SIG-M5 treated with dmso at 0.1 percent for 504 hours (cell line): ENCODE data around the gene TMEM114.
"Not testable (repeated sequence)": the region's sequence is repeated elsewhere in the genome, so short reads cannot be mapped to it uniquely, and the experiment has no call there.

Experiments used
- DNase-seq: peaks from one replicate; lab custom pipeline; 2025; ENCODE audit not compliant: unreplicated experiment; lab: John Stamatoyannopoulos, UW

Gene TMEM114

DNA sequence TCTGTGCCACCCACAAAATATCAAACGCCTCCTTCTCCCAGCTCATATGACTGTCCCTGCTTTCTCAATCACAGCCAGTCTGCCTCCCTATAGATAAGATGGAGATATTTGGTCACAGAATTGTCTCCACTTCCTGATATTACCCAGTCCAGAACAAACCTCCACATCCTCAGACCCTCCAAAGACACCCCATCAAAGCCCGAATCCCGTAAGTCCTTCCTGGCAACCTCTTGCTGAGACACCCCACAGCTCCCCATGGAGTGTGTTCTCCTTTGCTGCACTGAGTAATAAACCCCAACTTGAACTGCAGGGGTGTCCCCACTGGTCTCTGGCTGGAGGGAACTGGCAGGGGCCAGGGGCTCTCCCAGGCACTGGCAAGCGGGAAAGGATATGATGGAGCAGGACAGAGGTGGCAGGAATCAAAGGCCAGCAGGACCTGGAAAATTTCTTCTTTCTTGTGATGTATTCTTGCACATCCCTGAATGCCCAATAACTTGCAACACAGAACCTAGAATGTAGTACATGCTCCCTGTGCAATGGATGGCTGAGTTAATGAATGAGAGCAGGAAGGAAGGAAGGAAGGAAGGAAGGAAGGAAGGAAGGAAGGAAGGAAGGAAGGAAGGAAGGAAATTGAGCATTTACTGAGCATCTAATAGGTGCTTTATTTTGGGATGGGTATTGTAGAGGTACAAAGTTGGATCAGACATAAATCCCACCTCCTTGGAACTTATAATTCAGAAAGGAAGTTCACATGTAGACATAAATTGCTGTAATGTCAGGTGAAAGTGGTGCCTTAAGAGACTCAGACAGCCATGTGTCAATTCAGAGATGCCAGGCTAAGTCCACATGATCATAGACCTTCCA is 13.9 kb downstream of the TMEM114 start:
- DNase-seq = no peak

DNA sequence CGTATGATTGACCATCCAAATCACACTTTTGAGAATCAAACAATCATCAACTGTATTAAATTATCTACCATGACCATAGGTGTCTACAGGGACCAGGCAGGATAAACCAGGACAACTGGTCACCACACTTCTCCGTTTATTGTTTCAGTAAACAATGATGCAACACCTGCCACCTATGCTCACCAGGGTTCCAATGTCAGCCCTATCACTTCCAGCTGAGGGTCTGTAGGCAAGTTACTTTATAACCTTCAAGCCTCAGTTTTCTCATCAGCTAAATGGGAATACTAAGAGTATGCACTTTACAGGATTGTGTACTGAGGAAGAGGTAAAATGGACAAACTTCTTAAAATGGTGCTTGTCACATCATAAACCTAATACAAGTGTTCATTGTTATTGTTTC is 14.9 kb downstream of the TMEM114 start:
- no peak for DNase-seq

DNA sequence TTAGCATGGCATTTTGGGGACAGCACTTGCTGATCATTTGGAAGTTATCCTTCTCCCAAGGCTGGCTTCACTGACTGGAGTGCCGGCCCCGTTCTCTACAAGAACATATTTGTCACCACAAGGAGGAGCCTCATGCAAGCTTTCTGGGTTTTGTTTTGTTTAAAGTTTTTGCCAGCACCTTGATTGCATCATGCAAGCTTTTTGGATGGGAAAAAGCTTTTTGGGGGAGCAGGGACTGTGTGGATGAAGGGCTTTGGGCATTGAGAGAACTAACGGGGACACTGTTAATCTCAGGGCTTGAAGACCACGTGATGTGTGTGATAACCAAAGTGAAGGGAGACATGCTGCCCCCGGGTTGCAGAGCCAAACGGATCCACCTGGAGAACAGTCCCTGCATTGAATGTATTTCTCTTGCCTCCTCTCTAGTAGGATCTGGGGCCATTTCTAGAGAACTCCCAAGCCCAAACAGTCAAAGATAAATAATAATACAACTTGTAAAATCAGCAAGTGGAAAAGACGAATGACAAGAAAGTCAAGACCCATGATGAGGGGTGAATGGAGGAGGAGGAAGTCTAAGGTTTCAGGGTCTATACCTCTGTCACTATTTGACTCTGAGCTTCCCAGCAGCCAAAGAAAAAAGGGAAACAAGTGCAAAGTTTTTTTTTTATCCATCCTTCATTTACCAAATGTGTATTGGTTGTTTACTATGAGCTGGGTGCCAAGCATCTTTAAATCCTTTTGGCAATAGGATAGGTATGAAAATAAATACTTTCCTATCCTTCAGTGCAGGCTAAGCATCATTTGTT is 17.2 kb downstream of the TMEM114 start:
- peak; percentile 50 for DNase-seq

DNA sequence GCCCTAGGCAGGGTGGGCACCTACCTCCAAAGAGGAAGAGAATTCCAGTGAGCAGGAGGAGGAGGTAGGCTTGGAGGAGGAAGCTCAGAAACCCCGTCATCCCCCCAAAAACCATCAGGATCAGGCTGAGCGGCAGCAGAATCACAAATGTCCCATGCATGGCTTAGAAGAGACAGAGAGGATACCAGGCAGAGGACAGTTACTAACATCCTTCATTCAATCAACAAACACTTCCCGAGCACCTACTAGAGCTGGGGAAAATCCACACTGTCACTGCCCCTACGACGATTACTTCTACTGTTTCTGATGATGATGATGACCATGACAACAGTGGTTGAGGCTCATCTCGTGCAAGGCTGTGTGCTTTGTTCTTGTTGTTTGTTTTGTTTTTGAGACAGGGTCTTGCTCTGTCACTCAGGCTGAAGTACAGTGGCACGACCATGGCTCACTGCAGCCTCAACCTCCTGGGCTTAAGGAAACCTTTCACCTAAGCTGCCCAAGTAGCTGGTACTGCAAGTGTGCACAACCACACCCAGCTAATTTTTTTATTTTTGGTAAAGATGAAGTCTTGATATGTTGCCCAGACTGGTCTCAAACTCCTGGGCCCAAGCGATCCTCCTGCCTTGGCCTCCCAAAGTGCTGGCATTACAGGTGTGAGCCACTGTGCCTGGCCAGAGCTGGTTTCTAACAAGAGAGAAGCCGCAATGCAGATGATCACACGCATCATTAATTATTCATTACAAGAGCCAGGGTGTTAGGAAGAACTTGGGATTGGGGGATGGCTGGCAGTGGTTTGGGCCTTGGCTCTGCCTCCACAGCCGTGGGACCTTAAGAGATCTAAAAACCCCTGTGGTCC is 18.0 kb downstream of the TMEM114 start:
- DNase-seq = no peak

DNA sequence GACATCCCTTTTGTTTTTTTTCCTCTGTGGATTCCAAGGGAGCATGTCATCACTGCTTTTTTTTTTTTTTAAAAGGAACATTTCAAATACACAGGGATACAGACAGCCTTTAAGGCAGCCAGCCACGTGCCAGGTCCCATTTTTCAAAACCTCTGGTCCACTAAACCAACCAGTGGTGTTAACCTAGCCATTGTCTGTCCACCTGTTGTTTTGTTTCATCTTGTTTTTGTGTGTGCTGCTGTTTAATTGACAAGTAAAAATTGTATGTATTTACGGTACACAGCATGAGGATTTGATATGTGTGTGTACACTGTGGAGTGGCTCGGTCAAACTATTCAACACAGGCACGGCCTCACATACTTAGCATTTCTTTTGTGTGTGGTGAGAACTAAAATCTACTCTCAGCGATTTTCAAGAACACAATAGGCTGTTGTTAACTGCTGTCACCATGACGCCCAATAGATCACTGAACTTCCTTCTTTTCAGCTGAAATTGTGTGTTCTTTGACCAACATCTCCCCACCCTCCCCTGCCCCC is 19.2 kb downstream of the TMEM114 start:
- peak; percentile 14 for DNase-seq

DNA sequence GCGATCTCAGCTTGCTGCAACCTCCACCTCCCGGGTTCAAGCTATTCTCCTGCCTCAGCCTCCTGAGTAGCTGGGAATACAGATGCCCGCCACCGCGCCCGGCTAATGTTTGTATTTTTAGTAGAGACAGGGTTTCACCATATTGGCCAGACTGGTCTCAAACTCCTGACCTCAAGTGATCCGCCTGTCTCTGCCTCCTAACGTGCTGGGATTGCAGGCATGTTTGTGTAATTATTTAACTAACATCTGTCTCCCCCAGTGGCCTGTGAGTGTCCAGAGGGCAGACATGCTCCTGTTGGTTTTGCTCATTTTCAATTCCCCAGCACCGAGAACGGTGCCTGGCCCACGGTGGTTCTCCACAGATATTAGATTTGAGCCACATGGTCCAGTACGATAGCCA is 19.9 kb downstream of the TMEM114 start:
- DNase-seq = not testable (repeated sequence)

DNA sequence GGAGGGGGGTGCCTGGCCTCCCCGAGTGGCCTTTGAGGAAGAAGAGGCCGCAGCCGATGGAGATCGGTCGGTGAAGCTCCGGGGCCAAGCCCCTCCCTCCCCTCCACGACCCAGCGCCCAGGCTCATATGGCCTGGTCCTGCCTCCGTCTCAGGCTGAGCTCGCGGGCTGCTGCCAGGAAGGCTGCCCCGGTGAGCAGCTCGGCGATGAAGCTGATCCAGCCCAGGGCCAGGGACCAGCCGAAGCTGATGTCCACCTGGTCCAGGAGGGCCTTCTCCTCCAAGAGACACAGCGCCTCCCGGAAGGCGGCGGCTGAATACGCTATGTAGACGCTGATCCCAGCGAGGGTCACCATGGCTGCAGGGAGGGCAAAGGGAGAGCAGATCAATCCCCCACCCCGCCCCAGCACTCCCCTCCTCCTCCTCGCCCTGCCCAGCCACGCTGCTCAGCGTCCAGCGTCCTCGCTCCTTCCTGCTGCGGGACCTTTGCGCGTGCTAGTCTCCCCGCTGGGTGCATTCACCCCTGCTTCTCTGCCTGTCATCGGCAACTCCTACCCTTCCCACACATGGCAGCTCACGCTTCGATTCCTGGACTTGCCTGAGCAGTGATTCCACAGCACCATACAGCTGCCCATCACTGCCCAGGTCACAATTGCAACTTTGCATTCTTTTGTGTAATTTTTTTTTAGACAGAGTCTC is 20.5 kb downstream of the TMEM114 start:
- DNase-seq = no peak

DNA sequence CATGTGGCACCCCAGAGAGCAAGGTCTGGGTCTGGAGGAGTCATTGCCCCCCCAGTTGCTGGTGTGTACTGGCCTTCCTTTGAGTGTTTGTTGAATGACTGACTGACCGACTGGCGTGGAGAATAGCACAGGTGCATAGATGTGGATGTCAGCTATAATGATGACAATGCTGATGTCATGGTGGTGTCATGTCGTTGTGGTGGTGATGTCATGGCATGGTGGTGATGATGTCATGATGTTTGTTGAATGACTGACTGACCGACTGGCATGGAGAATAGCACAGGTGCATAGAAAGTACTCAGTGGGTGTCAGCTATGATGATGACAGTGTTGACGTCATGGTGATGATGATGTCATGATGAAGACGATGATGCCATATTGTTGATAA is 22.1 kb downstream of the TMEM114 start:
- DNase-seq = no peak

DNA sequence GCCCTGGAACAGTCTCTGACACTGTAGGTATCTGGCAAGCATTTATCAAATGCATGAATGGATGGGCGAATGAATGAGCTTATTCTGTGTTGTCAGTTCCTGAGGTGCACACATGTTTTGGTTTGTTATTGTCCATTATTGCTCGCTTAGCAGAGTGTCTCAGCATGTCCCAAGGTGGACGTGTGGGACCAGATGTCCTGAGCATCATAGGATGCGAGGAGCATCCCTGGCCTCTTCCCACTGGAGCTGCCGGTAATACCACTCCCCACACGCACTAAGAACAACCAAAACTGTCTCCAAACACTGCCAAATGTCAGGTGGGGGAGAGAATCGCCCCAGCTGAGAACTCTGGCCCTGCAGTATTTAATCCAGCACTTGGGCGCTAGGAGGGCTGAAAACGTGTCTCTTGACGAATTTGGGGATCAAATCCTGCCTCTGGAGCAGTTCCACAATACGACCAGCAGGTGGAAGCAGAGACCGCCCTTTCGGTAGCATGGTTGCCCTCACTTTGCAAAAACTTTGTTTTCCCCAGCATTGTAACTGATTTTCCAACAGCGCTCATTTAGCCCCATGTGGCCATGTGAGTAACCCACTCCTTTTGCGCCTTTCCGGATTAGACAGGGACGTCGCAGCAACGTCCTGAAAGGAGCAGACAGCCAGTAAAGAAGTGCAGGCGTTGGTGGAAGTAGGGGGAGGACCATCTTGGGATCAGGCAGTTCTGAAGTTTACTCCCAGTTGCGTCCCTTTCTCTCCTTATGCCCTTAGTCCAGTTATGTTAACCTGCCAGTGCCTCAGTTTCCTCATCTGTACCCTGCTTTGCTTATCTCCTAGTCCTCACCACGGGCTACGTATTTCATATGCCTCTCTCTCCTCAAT is 22.7 kb downstream of the TMEM114 start:
- DNase-seq = peak; percentile 89

DNA sequence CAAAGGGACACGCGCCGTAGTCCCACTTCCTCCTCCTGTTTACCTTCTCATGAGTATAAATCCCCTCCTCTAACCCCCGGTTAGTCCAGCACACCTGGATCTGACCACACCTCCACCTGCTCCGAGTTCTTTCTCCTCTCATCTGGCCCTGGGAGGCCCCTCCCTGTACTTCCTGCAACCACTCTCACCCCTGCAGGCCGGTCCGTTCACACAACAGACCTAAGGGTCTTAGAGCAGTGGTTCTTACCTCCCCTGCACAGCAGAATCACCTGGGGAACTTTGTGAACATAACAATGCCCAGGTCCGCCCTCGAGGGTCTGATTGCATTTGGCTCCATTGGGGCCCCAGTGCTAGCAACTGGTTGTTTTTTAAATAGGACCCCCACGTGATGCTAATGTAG is 24.8 kb downstream of the TMEM114 start:
- no peak for DNase-seq

DNA sequence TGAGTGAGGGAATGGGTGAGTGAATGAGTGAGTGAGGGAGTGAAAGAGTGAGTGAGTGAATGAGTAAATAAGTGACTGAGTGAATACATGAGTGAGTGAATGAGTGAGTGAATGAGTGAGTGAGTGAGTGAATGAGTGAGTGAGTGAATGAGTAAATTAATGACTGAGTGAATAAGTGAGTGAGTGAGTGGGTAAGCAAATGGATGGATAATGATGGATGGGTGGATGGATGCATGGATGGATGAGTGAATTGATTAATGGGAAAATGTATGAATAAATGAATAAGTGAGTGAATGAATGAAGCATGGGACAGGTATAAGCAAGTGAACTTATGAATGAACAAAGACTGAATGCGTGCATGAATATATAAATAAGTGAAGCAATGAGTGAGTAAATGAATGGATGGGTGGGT is 25.4 kb downstream of the TMEM114 start:
- DNase-seq = no peak

DNA sequence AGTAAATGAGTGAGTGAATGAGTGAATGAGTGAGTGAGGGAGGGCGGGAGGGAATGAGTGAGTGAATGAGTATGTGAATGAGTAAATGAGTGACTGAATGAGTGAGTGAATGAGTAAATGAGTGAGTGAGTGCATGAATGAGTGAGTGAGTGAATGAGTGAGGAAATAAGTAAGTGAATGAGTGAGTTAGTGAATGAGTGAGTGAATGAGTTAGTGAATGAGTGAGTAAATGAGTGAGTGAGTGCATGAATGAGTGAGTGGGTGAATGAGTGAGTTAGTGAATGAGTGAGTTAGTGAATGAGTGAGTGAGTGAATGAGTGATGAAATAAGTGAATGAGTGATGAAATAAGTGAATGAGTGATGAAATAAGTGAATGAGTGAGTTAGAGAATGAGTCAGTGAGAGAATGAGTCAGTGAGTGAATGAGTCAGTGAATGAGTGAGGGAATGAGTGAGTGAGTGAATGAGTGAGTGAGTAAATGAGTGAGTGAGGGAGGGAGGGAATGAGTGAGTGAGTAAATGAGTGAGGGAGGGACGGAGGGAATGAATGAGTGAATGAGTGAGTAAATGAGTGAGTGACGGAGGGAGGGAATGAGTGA is 26.3 kb downstream of the TMEM114 start:
- not testable (repeated sequence) for DNase-seq

DNA sequence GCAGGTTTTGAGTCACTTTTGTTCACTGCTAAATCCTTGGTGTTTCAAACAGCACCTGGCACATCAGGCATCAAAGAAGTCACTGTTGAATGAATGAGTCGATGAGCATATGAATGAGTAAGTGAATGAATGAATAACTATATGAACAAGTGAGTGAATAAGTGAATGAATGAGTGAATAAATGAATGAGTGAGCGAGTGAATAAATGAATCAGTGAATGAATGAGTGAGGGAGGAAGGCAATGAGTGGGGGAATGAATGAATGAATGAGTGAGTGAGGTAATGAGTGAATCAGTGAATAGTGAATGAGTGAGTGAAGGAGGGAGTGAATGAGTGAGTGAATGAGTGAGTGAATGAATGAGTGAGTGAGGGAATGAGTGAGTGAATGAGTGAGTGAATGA is 28.8 kb downstream of the TMEM114 start:
- DNase-seq = no peak

DNA sequence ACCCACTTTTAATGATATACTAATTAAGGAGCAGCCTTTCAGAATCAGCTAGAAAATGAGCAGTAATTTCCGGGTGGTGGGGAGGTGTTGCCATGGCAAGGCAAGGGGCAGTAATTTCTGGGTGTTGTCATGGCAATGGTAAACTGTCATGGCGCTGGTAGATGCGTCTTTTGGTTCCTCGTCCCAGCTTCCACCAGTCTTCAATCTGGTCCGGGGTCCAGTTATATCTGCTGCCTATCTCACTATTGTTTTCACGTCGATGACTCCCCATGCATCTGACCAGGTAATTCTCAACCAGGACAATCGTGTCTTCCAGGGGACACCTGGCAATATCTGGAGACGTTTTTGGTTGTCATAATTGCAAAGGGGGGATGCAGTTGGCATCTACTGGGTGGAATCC is 34.9 kb downstream of the TMEM114 start:
- DNase-seq = no peak

DNA sequence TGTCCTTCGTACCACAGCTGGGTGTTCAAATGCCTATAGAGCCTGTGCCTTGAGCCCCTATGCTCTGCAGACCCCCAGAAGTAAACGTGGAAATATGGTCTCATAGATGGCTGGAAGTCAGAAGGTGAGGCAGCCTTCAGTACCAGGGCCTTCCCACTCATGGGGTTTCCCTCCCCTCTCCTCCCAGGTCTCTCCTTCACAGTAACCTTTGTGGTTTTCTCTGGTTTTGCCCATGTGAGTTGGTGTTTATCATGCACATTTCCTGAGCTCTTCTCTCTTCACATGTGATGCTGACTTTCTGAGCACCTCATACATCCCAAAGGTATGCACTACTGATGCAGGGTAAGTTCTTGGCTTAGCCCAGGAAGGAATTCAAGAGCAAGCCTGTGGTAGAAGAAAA is 35.4 kb downstream of the TMEM114 start:
- no peak for DNase-seq

DNA sequence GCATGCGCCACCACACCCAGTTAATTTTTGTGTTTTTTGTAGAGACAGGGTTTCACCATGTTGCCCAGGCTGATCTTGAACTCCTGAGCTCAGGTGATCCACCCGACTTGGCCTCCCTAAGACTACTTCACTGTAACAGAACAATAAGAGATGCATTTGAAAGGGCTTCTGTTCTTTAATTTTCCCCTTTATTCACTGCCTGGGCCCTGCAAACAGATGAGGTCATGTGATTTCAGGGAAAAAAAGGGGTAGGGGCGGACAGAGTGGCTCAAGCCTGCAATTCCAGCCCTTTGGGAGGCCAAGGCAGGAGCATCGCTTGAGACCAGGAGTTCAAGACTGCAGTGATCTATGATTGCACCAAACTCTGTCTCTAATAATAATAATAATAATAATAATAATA is 36.3 kb downstream of the TMEM114 start:
- DNase-seq = no peak

DNA sequence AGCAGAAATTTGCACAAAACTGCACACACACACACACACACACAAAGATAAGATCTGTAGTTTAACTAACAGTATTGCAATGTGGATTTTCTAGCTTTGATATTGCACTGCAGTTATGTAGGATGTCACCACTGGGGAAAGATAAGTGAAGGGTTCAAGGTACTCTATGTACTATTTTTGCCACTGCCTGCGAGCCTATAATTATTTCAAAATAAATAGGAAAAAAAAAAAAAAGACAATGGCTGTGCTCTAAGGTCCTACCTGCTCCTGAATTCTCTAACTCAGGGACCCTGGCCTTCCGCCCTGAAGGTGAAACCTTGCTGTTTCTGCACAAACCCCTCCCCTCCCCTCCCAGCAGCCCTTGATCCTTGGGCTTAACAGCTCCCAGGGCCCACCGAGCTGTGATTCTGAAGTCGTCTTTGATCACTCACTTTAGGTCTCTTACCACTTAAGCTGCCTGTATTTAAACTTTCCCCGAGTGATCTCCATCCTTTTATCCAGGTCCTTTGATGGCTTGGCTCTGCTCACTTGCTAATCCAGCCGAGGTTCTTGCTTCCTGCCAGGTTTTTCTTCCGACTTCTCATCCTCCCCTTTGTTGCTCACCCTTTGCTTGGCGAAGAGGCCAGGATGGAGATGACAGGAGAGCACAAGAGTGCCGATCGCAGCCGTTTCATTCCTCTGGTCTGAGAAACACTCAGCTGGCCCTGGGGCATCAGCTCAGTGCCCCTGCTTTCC is 37.7 kb downstream of the TMEM114 start:
- DNase-seq = no peak
